H1 (cell line): ENCODE results near the gene CASK. TPM values are rescaled to one million over a fixed set of nuclear protein-coding genes. Genes with fewer than 3 reads are reported as not detected.

ENCODE experiments used
- CTCF ChIA-PET: fragments of 300-600 bp; sonication (Branson Sonifier 250); formaldehyde crosslinking; loops from one replicate; lab custom pipeline; 2021; ENCODE audit not compliant: partially characterized antibody; lab: Charles Lee
- POLR2A ChIA-PET: fragments of 300-600 bp; sonication (Branson Sonifier 250); formaldehyde crosslinking; loops from one replicate; lab custom pipeline; 2021; ENCODE audit warnings: inconsistent platforms; ENCODE audit not compliant: partially characterized antibody; lab: Charles Lee
- DNase-seq, 2 experiments: peaks; one replicate each; pipeline versions ENCODE4 v3.0.0 to v3.0.0-alpha.2; 2010 to 2022; ENCODE audit warnings: low spot score in 2 of 2, low read depth in 1 of 2, mixed read lengths in 1 of 2
- FAIRE-seq: peaks from 2 replicates; lab custom pipeline; 2011; peaks lifted over from hg19 to GRCh38; lab: Jason Lieb, UNC
- H2AFZ ChIP-seq: 2 replicates; pipeline ENCODE4 v1.8.1; 2012; ENCODE audit warnings: low read length, inconsistent platforms
- H2AK5ac ChIP-seq: 2 replicates; pipeline ENCODE4 v1.6.1; 2013; ENCODE audit warnings: low read depth, low read length
- H2BK120ac ChIP-seq: replicated peaks from 2 replicates; pipeline ENCODE3; 2013; ENCODE audit warnings: low read depth, low read length, inconsistent platforms
- H2BK12ac ChIP-seq: 2 replicates; pipeline ENCODE4 v1.6.1; 2013; ENCODE audit warnings: low read depth, low read length
- H2BK15ac ChIP-seq: 2 replicates; pipeline ENCODE4 v1.6.1; 2013; ENCODE audit warnings: low read length
- H2BK20ac ChIP-seq: 2 replicates; pipeline ENCODE4 v1.6.1; 2013; ENCODE audit warnings: low read length
- H2BK5ac ChIP-seq: 2 replicates; pipeline ENCODE4 v1.6.1; 2013; ENCODE audit warnings: low read depth, low read length
- H3K14ac ChIP-seq: 2 replicates; pipeline ENCODE4 v1.6.1; 2013; ENCODE audit warnings: inconsistent platforms; ENCODE audit not compliant: insufficient read length
- H3K18ac ChIP-seq: 2 replicates; pipeline ENCODE4 v1.6.1; 2013; ENCODE audit warnings: low read length; ENCODE audit errors: extremely low read depth
- H3K23ac ChIP-seq: 2 replicates; pipeline ENCODE4 v1.6.1; 2013; ENCODE audit warnings: inconsistent platforms; ENCODE audit not compliant: insufficient read length
- H3K23me2 ChIP-seq: 2 replicates; pipeline ENCODE4 v1.6.1; 2013; ENCODE audit warnings: low read depth, low read length
- H3K27ac ChIP-seq: 2 replicates; pipeline ENCODE4 v1.6.1; 2011; ENCODE audit warnings: low read depth, low read length, inconsistent platforms
- H3K27me3 ChIP-seq, 4 experiments: replicated peaks in 1 of 4; 1 replicate in 1 of 4; 2 replicates in 3 of 4; pipeline versions ENCODE4 v1.6.1 to v1.8.1; 2011 to 2013; ENCODE audit warnings: low read length in 3 of 4, mild to moderate bottlenecking in 3 of 4, inconsistent platforms in 2 of 4, mixed read lengths in 2 of 4, moderate library complexity in 1 of 4; ENCODE audit not compliant: control insufficient read depth in 3 of 4, insufficient read depth in 3 of 4; ENCODE audit errors: extremely low read depth in 1 of 4
- H3K36me3 ChIP-seq, 4 experiments: 2 replicates each; pipeline versions ENCODE4 v1.6.1 to v1.8.1; 2011 to 2013; ENCODE audit warnings: mild to moderate bottlenecking in 4 of 4, low read length in 3 of 4, moderate library complexity in 2 of 4, control low read depth in 1 of 4, inconsistent platforms in 1 of 4; ENCODE audit not compliant: insufficient read depth in 4 of 4, control insufficient read depth in 2 of 4
- H3K4ac ChIP-seq: replicated peaks from 2 replicates; pipeline ENCODE3; 2013; ENCODE audit warnings: low read length, low read depth, mixed read lengths, inconsistent platforms; ENCODE audit not compliant: insufficient read length
- H3K4me1 ChIP-seq, 4 experiments: replicated peaks in 1 of 4; 1 replicate in 1 of 4; 2 replicates in 3 of 4; pipeline versions ENCODE4 v1.6.1 to v1.8.1; 2011 to 2013; ENCODE audit warnings: low read length in 3 of 4, inconsistent platforms in 2 of 4, mixed read lengths in 1 of 4; ENCODE audit not compliant: insufficient read depth in 4 of 4, control insufficient read depth in 3 of 4
- H3K4me2 ChIP-seq, 2 experiments: 2 replicates each; pipeline versions ENCODE4 v1.6.1 to v1.8.1; 2011 to 2013; ENCODE audit warnings: low read depth in 2 of 2, low read length in 2 of 2, control low read depth in 1 of 2, inconsistent platforms in 1 of 2, mild to moderate bottlenecking in 1 of 2; ENCODE audit not compliant: insufficient read depth in 1 of 2
- H3K4me3 ChIP-seq, 4 experiments: fragments of 200-600, 300-600 bp in 1 of 4; sonication (generic), shearing (Covaris generic), sonication (Bioruptor Twin) in 1 of 4; 2 replicates each; pipeline versions ENCODE4 v1.5.1 to v1.8.1; 2011 to 2016; ENCODE audit warnings: low read length in 4 of 4, low read depth in 3 of 4, control low read depth in 2 of 4, inconsistent platforms in 2 of 4, mild to moderate bottlenecking in 2 of 4, mixed read lengths in 1 of 4, moderate library complexity in 1 of 4; ENCODE audit not compliant: insufficient read depth in 2 of 4; ENCODE audit errors: extremely low read depth in 1 of 4
- H3K56ac ChIP-seq: replicated peaks from 2 replicates; pipeline ENCODE3; 2013; ENCODE audit warnings: low read depth, mild to moderate bottlenecking, mixed read lengths, low read length, inconsistent platforms; ENCODE audit not compliant: insufficient read length
- H3K79me1 ChIP-seq: 2 replicates; pipeline ENCODE4 v1.6.1; 2013; ENCODE audit warnings: low read depth, low read length, control low read depth
- H3K79me2 ChIP-seq, 2 experiments: 2 replicates each; pipeline versions ENCODE4 v1.6.1 to v1.8.1; 2012 to 2013; ENCODE audit warnings: low read length in 2 of 2, mild to moderate bottlenecking in 2 of 2, inconsistent platforms in 1 of 2; ENCODE audit not compliant: insufficient read depth in 2 of 2, control insufficient read depth in 1 of 2
- H3K9ac ChIP-seq, 4 experiments: replicated peaks in 1 of 4; 1 replicate in 1 of 4; 2 replicates in 3 of 4; pipeline versions ENCODE4 v1.6.1 to v1.8.1; 2011 to 2013; ENCODE audit warnings: low read depth in 3 of 4, low read length in 3 of 4, control low read depth in 2 of 4, mild to moderate bottlenecking in 2 of 4, moderate library complexity in 2 of 4, inconsistent platforms in 1 of 4; ENCODE audit errors: extremely low read depth in 1 of 4
- H3K9me3 ChIP-seq, 2 experiments: 2 replicates each; pipeline versions ENCODE4 v1.6.1 to v1.8.1; 2012 to 2013; ENCODE audit warnings: mild to moderate bottlenecking in 2 of 2, moderate library complexity in 2 of 2, control low read depth in 1 of 2, inconsistent platforms in 1 of 2, low read depth in 1 of 2, low read length in 1 of 2, mixed read lengths in 1 of 2; ENCODE audit not compliant: insufficient read depth in 2 of 2
- H4K20me1 ChIP-seq, 2 experiments: replicated peaks in 1 of 2; 2 replicates each; pipeline versions ENCODE3 to v1.8.1; 2011 to 2013; ENCODE audit warnings: inconsistent platforms in 2 of 2, low read length in 2 of 2, mild to moderate bottlenecking in 1 of 2; ENCODE audit not compliant: insufficient read depth in 2 of 2, control insufficient read depth in 1 of 2
- H4K5ac ChIP-seq: 2 replicates; pipeline ENCODE4 v1.6.1; 2013; ENCODE audit warnings: low read length, low read depth, mixed read lengths, inconsistent platforms; ENCODE audit not compliant: insufficient read length
- H4K8ac ChIP-seq: 2 replicates; pipeline ENCODE4 v1.8.0; 2013; ENCODE audit warnings: mild to moderate bottlenecking, moderate library complexity, low read length, inconsistent platforms; ENCODE audit not compliant: insufficient read depth; ENCODE audit errors: extremely low read depth
- H4K91ac ChIP-seq: replicated peaks from 2 replicates; pipeline ENCODE3; 2013; ENCODE audit warnings: low read length, mixed read lengths, inconsistent platforms; ENCODE audit not compliant: insufficient read length
- CEBPB ChIP-seq: IDR thresholded peaks from 2 replicates; pipeline ENCODE4 v1.6.1; 2012; ENCODE audit warnings: low read depth, low read length
- MAFK ChIP-seq: IDR thresholded peaks from 2 replicates; pipeline ENCODE4 v1.6.1; 2012; ENCODE audit warnings: low read depth, mild to moderate bottlenecking, improper control_type of control experiment, low read length
- NANOG ChIP-seq: IDR thresholded peaks from 2 replicates; pipeline ENCODE4 v1.6.1; 2011; ENCODE audit warnings: low read length, low read depth, mild to moderate bottlenecking, inconsistent platforms; ENCODE audit not compliant: insufficient read depth, poor library complexity, severe bottlenecking
- POLR2A ChIP-seq, 2 experiments: IDR thresholded peaks; 1 replicate in 1 of 2; 2 replicates in 1 of 2; pipeline ENCODE4 v1.6.1; 2011; ENCODE audit warnings: low read depth in 2 of 2, low read length in 2 of 2, mild to moderate bottlenecking in 2 of 2; ENCODE audit errors: control extremely low read depth in 1 of 2
- RAD21 ChIP-seq, 2 experiments: IDR thresholded peaks in 1 of 2; conservative IDR thresholded peaks in 1 of 2; 2 replicates each; pipeline ENCODE4 v1.6.1; 2011; ENCODE audit warnings: low read depth in 2 of 2, low read length in 2 of 2, improper control_type of control experiment in 1 of 2, inconsistent platforms in 1 of 2, mild to moderate bottlenecking in 1 of 2, moderate library complexity in 1 of 2
- TAF7 ChIP-seq: optimal IDR thresholded peaks from 2 replicates; pipeline ENCODE3; 2011; ENCODE audit warnings: low read depth, mild to moderate bottlenecking, inconsistent platforms, low read length, moderate library complexity, borderline replicate concordance
- TEAD4 ChIP-seq: IDR thresholded peaks from 2 replicates; pipeline ENCODE4 v1.6.1; 2012; ENCODE audit warnings: low read depth, low read length, inconsistent platforms, mixed read lengths
- WGBS, 2 experiments: shearing (Covaris generic) in 1 of 2; methylation state at CpG; one replicate each; pipeline versions ENCODE4 v1.1.6 to v1.1.7; 2013 to 2015; ENCODE audit warnings: low lambda C conversion rate in 2 of 2, mixed read lengths in 2 of 2, inconsistent platforms in 1 of 2, low coverage in 1 of 2, missing lambda C conversion rate in 1 of 2; ENCODE audit not compliant: insufficient replicate concordance in 2 of 2, insufficient coverage in 1 of 2, insufficient read length in 1 of 2; ENCODE audit errors: extremely low coverage in 1 of 2, missing lambda C conversion rate in 1 of 2; 5-methylcytosine and 5-hydroxymethylcytosine counted together
- polyA plus RNA-seq, 7 experiments: library from polyadenylated mRNA; depleted of rRNA in 3 of 7; stranded (reverse) in 5 of 7; unstranded in 2 of 7; fragments of >200 nt in 5 of 7; fragments of 200-250 nt in 2 of 7; gene quantifications; 1 replicate in 5 of 7; 2 replicates in 1 of 7; 4 replicates in 1 of 7; pipeline versions ENCODE4 v1.2.1 to v1.2.3, GENCODE V29; 2011 to 2013; ENCODE audit warnings: missing spikeins in 2 of 7, mixed read lengths in 2 of 7
- total RNA-seq: library from RNA; stranded (reverse); fragmentation: NEBNext Ultra II Directional; extraction: Animal tissue kit (Norgen Biotek cat#: 25700); gene quantifications from 2 replicates; pipeline ENCODE4 v1.2.1, GENCODE V29; 2021
- TF ChIP-seq, protein P1 (sequence below), 3 experiments: IDR thresholded peaks; 1 replicate in 2 of 3; 2 replicates in 1 of 3; pipeline versions ENCODE4 v1.5.1 to v1.6.1; 2011; ENCODE audit warnings: low read length in 3 of 3, mild to moderate bottlenecking in 3 of 3, inconsistent platforms in 2 of 3, low read depth in 1 of 3, moderate library complexity in 1 of 3; ENCODE audit not compliant: insufficient read depth in 1 of 3; ENCODE audit errors: control extremely low read depth in 1 of 3

CASK gene
- total and polyA plus RNA-seq, 2 of the 8 experiments (the other 6 are each of a cell fraction or from before 2014, with no cell fraction given), result 21.6 to 55.1 TPM

DNA sequence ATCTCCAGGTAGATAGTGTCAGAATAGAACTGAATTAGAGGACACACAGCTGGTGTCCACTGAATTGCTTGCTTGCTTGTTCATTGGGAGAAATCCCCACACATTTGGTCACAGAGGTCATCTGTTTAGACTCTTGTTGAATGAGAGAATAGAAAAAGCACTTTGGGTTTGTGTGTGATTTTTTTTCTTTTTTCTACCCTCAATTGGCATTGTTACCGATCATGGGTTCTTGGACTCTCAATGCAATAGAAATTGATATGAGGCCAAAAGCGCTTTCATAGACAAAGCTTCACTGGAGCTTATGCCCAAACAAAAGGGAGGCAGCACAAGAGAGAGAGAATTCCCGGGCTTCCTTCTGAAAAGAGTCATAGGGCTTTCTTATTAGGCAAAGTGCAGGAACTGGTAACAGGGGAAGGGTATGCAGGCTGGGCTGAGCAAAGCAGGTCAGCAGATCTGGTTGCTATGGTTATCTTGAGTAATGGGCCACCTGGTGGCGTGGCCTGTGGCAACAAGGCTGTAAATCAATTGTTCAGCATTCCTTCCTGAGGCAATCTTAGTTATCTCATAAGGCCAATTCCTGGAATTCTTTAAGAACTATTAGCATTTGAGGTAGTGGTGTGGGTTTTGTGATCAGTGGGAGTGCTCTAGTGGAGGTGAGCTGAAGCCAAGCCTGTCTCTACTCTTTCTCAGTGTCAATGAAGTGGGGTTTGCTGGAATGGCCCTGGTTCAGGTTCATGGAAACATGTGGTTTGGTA is 204.7 kb downstream of the CASK start:
- Histone ChIP-seq H3K36me3 (no peaks in the 10 kb centered on the region), H2BK5ac (peak overlapping the region; percentile 94), H3K23ac (no peak overlapping the region), H3K23me2 (no peaks in the 10 kb centered on the region), H3K4ac (no peak overlapping the region), H2BK120ac (peak overlapping the region; percentile 83), H3K79me2 (no peaks in the 10 kb centered on the region), H3K27ac (peak overlapping the region; percentile 88), H2AK5ac (no peak overlapping the region), H2BK15ac (no peak overlapping the region), H2BK20ac (no peak overlapping the region), H3K79me1 (no peaks in the 10 kb centered on the region), H3K9me3 (no peaks in the 10 kb centered on the region), H3K4me2 (peak overlapping the region in 1 of 2 experiments; percentile 33; a peak in 3 of 4 replicates), H3K18ac (peak overlapping the region; percentile 13), H4K5ac (no peak overlapping the region), H2BK12ac (peak overlapping the region; percentile 84; the same call in 1 of the 2 replicates), H2AFZ (no peak overlapping the region), H4K20me1 (no peaks in the 10 kb centered on the region), H3K56ac (no peak overlapping the region), H3K4me1 (peaks cover 0 to 13% (median 3%) of the 10 kb centered on the region in 4 experiments; a peak in 5 of 7 replicates), H3K27me3 (no peaks in the 10 kb centered on the region), H4K8ac (no peak overlapping the region), H3K9ac (peak overlapping the region in 1 of 4 experiments; percentile 37; a peak in 2 of 7 replicates), H3K4me3 (no peak overlapping the region), H3K14ac (no peak overlapping the region), H4K91ac (peak overlapping the region; percentile 80)
- FAIRE-seq, result peak; percentile 98
- WGBS, 2 experiments, result 24% methylated on average over 3 of the region's 4 CpGs; no CpG with 5 or more reads in 1 of the 2 experiments
- POLR2A ChIA-PET, result interaction anchor here (0.6 kb wide), 2 partner anchors 430 to 1935 kb away, joined by 4 read pairs; no protein-coding TSS in a partner anchor
- DNase-seq, result peak; percentile 41 to 48
- CTCF ChIA-PET, result interaction anchor here (0.9 to 1.1 kb wide), 3 partner anchors 11 to 42 kb away, joined by 3 to 4 read pairs (median 4); no protein-coding TSS in a partner anchor
- no peak for TF ChIP-seq NANOG
- peak; percentile 20 to 26; a peak in 2 of 4 replicates for TF ChIP-seq RAD21 (IDR thresholded peaks at IDR 0.05 in 1 of 2, conservative IDR thresholded peaks at IDR 0.05 in 1 of 2; ENCODE audit: low read depth in 2 of 2, low read length in 2 of 2)
- TF ChIP-seq, protein P1, sequence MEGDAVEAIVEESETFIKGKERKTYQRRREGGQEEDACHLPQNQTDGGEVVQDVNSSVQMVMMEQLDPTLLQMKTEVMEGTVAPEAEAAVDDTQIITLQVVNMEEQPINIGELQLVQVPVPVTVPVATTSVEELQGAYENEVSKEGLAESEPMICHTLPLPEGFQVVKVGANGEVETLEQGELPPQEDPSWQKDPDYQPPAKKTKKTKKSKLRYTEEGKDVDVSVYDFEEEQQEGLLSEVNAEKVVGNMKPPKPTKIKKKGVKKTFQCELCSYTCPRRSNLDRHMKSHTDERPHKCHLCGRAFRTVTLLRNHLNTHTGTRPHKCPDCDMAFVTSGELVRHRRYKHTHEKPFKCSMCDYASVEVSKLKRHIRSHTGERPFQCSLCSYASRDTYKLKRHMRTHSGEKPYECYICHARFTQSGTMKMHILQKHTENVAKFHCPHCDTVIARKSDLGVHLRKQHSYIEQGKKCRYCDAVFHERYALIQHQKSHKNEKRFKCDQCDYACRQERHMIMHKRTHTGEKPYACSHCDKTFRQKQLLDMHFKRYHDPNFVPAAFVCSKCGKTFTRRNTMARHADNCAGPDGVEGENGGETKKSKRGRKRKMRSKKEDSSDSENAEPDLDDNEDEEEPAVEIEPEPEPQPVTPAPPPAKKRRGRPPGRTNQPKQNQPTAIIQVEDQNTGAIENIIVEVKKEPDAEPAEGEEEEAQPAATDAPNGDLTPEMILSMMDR (IDR thresholded peaks at IDR 0.05; ENCODE audit: control extremely low read depth in 1 of 3, insufficient read depth in 1 of 3, low read depth in 1 of 3, low read length in 3 of 3), result peak in 1 of 3 experiments; percentile 30; a peak in 1 of 4 replicates
- peak; percentile 52 for TF ChIP-seq CEBPB
- peak; percentile 78 for TF ChIP-seq TEAD4
- peak in 1 of 2 experiments; percentile 54; a peak in 1 of 3 replicates for TF ChIP-seq POLR2A (IDR thresholded peaks at IDR 0.05; ENCODE audit: control extremely low read depth in 1 of 2, low read depth in 2 of 2, low read length in 2 of 2)
- peak; percentile 17; the same call in 1 of the 2 replicates for TF ChIP-seq MAFK
- TF ChIP-seq TAF7, result no peak
